ENCODE data around the gene LGALS3BP. TPM values are rescaled to one million over a fixed set of nuclear protein-coding genes. Genes with fewer than 3 reads are reported as not detected.

The LGALS3BP gene
- total and polyA plus RNA-seq, 2 donors (not counting 1 experiment from before 2014, with no cell fraction given), result 1.8 to 7.5 TPM

DNA sequence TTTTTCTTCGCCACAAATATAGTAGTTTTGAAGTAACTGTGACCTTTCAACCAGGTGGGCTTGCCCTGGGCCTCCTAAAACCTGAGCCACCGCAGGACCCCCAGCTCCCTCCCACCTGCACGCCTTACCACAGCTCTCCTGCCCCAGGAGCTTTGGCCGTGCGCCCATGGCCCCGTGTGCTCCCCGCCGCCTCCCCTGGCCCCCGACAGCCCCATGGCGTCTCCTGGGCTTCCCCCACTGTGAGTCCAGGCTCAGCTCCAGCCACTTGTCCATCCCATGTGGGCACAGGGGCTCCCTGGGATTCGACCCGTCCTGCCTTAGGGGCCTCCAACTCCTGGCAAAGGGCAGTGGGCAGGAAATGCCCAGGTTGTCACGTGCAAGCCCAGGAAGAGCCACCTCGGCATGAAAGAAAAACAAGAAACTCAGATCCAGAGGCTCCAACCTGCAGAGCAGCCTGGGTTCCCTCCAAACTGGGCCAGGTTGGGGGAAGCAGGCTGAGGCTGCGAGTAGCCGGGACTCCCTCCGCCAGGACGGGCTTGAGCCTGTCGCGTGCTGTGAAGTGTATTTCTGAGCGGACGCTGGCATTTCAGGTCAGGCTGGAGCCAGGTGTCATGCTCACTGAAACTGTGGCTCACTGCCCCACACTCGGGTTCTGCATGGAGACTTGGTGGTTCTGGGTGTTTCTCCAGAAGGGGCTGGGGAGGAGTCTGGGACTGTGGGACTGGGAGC is 5.8 kb downstream of the LGALS3BP start:
- no peaks in the 10 kb centered on the region for H3K79me2 ChIP-seq (ENCODE audit: control insufficient read depth, insufficient read depth, low read length)
- DNase-seq (no peak), ATAC-seq (ENCODE audit: low read depth) (no peak)
- H4K20me1 ChIP-seq (ENCODE audit: control insufficient read depth, insufficient read depth, low read length, poor library complexity, severe bottlenecking), result no peaks in the 10 kb centered on the region
- H3K9me3 ChIP-seq (ENCODE audit: control extremely low read depth in 1 of 3, control insufficient read depth in 2 of 3, insufficient read depth in 1 of 3, low read length in 2 of 3), result no peaks in the 10 kb centered on the region
- H3K9me3 Mint-ChIP-seq (ENCODE audit: insufficient read depth), result no peaks in the 10 kb centered on the region
- no peak overlapping the region for H2AFZ ChIP-seq (ENCODE audit: insufficient read depth, low read depth, low read length, poor library complexity, severe bottlenecking)
- 89% methylated on average over 23 of the region's 23 CpGs for WGBS (ENCODE audit: insufficient coverage)
- intact Hi-C loops (cut with micrococcal nuclease), result no loop called here
- no peak overlapping the region for H3K27ac Mint-ChIP-seq
- H3K4me2 ChIP-seq (replicated peaks; ENCODE audit: low read depth, low read length, poor library complexity, severe bottlenecking), result no peak overlapping the region
- peaks cover 3% of the 10 kb centered on the region for H3K27me3 Mint-ChIP-seq
- no peak overlapping the region for H3K27ac ChIP-seq (ENCODE audit: low read length in 2 of 2)
- no peak overlapping the region for H3K4me3 Mint-ChIP-seq
- H3K4me1 Mint-ChIP-seq, result peaks cover 14% of the 10 kb centered on the region
- no peak overlapping the region for H3K4me3 ChIP-seq (ENCODE audit: control extremely low read depth in 1 of 5, extremely low read depth in 1 of 5, insufficient read depth in 1 of 5, low read depth in 2 of 5, low read length in 4 of 5)
- no peaks in the 10 kb centered on the region for H3K27me3 ChIP-seq (replicated peaks in 1 of 4; ENCODE audit: control extremely low read depth in 1 of 4, control insufficient read depth in 3 of 4, insufficient read depth in 4 of 4, low read length in 3 of 4)
- no peak for TF ChIP-seq EZH2 (IDR thresholded peaks at IDR 0.05; ENCODE audit: borderline replicate concordance, insufficient read depth, low read depth, low read length, poor library complexity, severe bottlenecking)
- TF ChIP-seq, protein P1, sequence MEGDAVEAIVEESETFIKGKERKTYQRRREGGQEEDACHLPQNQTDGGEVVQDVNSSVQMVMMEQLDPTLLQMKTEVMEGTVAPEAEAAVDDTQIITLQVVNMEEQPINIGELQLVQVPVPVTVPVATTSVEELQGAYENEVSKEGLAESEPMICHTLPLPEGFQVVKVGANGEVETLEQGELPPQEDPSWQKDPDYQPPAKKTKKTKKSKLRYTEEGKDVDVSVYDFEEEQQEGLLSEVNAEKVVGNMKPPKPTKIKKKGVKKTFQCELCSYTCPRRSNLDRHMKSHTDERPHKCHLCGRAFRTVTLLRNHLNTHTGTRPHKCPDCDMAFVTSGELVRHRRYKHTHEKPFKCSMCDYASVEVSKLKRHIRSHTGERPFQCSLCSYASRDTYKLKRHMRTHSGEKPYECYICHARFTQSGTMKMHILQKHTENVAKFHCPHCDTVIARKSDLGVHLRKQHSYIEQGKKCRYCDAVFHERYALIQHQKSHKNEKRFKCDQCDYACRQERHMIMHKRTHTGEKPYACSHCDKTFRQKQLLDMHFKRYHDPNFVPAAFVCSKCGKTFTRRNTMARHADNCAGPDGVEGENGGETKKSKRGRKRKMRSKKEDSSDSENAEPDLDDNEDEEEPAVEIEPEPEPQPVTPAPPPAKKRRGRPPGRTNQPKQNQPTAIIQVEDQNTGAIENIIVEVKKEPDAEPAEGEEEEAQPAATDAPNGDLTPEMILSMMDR (IDR thresholded peaks at IDR 0.05), result no peak
- CTCF ChIA-PET, result interaction anchor here (0.8 to 7.1 kb wide), 2 partner anchors 102 to 108 kb away, joined by 3 to 119 read pairs; no protein-coding TSS in a partner anchor
- POLR2A ChIA-PET, result no interaction called here
- no peak overlapping the region for H3K9ac ChIP-seq (ENCODE audit: low read length)
- no peaks in the 10 kb centered on the region for H3K36me3 ChIP-seq (replicated peaks in 1 of 2; ENCODE audit: control extremely low read depth in 1 of 2, control insufficient read depth in 1 of 2, extremely low read depth in 1 of 2, insufficient read depth in 2 of 2, low read length in 1 of 2)
- peaks cover 11 to 28% of the 10 kb centered on the region in 2 donors for H3K4me1 ChIP-seq (ENCODE audit: control insufficient read depth in 2 of 2, insufficient read depth in 2 of 2, low read length in 2 of 2)

DNA sequence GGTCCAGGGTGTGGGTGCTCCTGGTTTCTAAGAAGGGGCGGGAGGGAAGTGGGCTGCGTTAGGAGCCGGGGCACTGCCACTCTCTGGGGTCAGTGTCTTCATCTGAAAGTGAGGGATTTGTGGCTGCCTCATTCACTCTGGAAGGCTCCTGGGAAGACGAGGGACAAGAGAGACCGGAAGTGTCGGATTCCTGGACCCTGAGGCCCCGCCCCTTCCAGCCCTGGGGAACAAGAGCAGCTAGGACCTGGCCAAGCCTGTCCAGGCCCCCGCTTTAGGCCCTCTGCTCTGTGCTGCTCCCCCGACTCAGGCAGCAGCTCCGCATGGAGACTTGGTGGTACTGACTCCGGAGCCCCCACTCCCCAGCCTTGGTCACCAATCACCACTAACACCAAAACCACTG is 6.5 kb downstream of the LGALS3BP start:
- ChIA-PET CTCF (interaction anchor here (0.8 to 7.1 kb wide), 2 partner anchors 102 to 107 kb away, joined by 3 to 119 read pairs; no protein-coding TSS in a partner anchor), POLR2A (no interaction called here)
- intact Hi-C loops (cut with micrococcal nuclease), result no loop called here
- H2AFZ ChIP-seq (ENCODE audit: insufficient read depth, low read depth, low read length, poor library complexity, severe bottlenecking), result no peak overlapping the region
- no peak overlapping the region for H3K4me3 ChIP-seq (ENCODE audit: control extremely low read depth in 1 of 5, extremely low read depth in 1 of 5, insufficient read depth in 1 of 5, low read depth in 2 of 5, low read length in 4 of 5)
- no peaks in the 10 kb centered on the region for H4K20me1 ChIP-seq (ENCODE audit: control insufficient read depth, insufficient read depth, low read length, poor library complexity, severe bottlenecking)
- H3K4me2 ChIP-seq (replicated peaks; ENCODE audit: low read depth, low read length, poor library complexity, severe bottlenecking), result no peak overlapping the region
- no peak for DNase-seq
- H3K79me2 ChIP-seq (ENCODE audit: control insufficient read depth, insufficient read depth, low read length), result no peaks in the 10 kb centered on the region
- no peaks in the 10 kb centered on the region for H3K9me3 ChIP-seq (ENCODE audit: control extremely low read depth in 1 of 3, control insufficient read depth in 2 of 3, insufficient read depth in 1 of 3, low read length in 2 of 3)
- H3K9ac ChIP-seq (ENCODE audit: low read length), result no peak overlapping the region
- no peak overlapping the region for H3K27ac ChIP-seq (ENCODE audit: low read length in 2 of 2)
- no peaks in the 10 kb centered on the region for H3K27me3 ChIP-seq (replicated peaks in 1 of 4; ENCODE audit: control extremely low read depth in 1 of 4, control insufficient read depth in 3 of 4, insufficient read depth in 4 of 4, low read length in 3 of 4)
- no peaks in the 10 kb centered on the region for H3K36me3 ChIP-seq (replicated peaks in 1 of 2; ENCODE audit: control extremely low read depth in 1 of 2, control insufficient read depth in 1 of 2, extremely low read depth in 1 of 2, insufficient read depth in 2 of 2, low read length in 1 of 2)
- TF ChIP-seq, protein P1 (IDR thresholded peaks at IDR 0.05), result no peak
- no peak for TF ChIP-seq EZH2 (IDR thresholded peaks at IDR 0.05; ENCODE audit: borderline replicate concordance, insufficient read depth, low read depth, low read length, poor library complexity, severe bottlenecking)
- 93% methylated on average over 11 of the region's 11 CpGs for WGBS (ENCODE audit: insufficient coverage)
- Mint-ChIP-seq H3K4me1 (peaks cover 14% of the 10 kb centered on the region), H3K27ac (no peak overlapping the region), H3K27me3 (peaks cover 3% of the 10 kb centered on the region), H3K9me3 (ENCODE audit: insufficient read depth) (no peaks in the 10 kb centered on the region), H3K4me3 (no peak overlapping the region)
- ATAC-seq (ENCODE audit: low read depth), result no peak
- peaks cover 11 to 28% of the 10 kb centered on the region in 2 donors for H3K4me1 ChIP-seq (ENCODE audit: control insufficient read depth in 2 of 2, insufficient read depth in 2 of 2, low read length in 2 of 2)
